NCI-H345 (cell line): ENCODE results near the gene SSTR5.

Experiments
- DNase-seq: peaks from one replicate; lab custom pipeline; 2025; lab: John Stamatoyannopoulos, UW

Gene SSTR5

DNA sequence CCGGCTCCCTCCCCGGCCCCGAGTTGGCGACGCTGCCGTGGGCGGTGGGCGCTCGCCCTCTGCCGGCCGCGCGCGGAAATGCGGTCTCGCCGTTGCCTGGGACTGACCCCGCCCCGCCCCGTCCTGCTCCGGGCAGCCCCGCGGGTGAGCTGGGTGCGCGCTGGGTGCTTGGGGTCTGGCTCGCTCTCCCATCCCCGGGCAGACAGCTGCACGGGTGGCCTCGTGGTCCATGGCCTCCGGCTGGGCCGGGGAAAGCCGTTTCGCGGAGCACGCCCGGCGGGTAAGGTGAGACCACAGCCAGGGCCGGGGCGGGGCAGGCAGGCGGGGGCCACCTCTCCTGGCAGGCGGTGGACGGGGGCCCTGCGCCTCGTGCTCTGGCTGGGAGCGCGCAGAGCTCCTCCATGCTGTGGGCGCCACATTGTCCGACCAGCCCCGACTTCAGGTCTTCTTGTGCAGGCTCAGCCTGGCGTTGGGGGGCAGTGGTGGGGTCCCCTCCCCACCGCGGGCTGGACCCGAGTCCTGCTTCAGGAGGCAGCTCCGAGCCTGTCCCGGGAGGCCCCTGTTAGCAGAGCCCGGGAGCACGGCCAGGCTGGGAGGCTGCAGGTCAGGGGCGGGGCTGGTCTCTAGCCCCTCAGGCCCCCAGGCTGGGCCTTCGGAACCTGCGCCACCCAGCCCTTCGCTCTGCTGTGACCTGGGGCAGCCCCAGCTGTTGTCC is 30.5 kb downstream of the SSTR5 start:
- DNase-seq: peak; percentile 47

DNA sequence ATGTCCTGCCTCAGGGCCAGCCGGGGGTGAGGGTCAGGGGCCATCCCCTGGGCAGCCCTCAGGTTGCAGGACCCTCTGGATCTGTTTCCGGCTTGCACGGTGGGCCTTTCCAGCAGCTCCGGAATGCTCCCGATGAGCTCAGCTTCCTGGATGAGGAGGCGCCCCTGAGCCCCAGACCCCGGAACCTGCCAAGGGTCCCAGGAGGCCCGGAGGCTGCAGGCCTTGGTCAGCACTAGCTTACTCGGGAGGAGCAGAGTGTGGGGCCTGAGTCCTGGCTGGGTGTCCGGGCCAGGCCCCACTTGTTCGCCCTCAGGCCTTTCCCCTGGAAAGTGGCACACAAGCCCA is 31.1 kb downstream of the SSTR5 start:
- DNase-seq: no peak

- peak; percentile 69 for DNase-seq
These were observed 33.5 kb downstream of the SSTR5 start for GRCh38 chr16:1105888-1106620.

DNA sequence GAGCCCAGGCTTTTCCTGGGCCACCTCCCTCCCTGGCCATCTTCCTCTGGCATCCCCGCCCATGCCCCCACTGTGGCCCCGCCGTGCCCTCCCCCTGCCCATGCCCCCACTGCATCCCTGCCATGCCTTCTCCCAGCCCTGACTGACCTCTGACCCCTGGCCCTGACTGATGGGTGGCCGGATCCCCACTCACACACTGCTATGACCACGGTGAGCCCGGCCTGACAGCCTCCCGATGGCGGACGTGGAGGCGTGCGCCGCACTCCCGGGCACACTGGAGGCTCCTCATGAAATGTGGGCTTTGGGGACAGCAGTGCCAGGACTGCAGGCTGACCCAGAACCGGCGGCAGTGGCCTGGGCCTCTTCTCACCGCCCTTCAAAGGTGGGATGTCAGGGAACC is 34.1 kb downstream of the SSTR5 start:
- no peak for DNase-seq

DNA sequence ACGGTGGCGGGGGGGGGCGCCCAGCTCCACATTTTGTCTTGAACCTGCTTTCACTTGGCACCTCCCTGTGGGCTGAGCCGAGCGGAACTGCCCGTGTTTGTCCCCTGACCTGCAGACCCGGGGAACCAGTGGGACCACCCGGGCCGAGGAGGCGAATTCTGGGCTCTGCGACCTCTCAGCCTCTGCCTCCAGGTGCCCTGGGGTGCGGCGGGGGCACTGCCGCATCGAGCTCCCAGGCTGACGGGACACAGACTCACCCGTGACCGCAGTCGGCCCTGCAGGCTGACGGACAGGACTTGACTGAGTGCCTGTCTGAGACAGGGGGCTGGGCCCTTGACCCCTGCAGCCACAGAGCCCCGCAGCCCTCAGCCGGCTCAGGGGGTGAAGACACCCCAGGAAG is 34.6 kb downstream of the SSTR5 start:
- DNase-seq: no peak

- no peak for DNase-seq
These were observed 35.2 kb downstream of the SSTR5 start for GRCh38 chr16:1107731-1108130.

DNA sequence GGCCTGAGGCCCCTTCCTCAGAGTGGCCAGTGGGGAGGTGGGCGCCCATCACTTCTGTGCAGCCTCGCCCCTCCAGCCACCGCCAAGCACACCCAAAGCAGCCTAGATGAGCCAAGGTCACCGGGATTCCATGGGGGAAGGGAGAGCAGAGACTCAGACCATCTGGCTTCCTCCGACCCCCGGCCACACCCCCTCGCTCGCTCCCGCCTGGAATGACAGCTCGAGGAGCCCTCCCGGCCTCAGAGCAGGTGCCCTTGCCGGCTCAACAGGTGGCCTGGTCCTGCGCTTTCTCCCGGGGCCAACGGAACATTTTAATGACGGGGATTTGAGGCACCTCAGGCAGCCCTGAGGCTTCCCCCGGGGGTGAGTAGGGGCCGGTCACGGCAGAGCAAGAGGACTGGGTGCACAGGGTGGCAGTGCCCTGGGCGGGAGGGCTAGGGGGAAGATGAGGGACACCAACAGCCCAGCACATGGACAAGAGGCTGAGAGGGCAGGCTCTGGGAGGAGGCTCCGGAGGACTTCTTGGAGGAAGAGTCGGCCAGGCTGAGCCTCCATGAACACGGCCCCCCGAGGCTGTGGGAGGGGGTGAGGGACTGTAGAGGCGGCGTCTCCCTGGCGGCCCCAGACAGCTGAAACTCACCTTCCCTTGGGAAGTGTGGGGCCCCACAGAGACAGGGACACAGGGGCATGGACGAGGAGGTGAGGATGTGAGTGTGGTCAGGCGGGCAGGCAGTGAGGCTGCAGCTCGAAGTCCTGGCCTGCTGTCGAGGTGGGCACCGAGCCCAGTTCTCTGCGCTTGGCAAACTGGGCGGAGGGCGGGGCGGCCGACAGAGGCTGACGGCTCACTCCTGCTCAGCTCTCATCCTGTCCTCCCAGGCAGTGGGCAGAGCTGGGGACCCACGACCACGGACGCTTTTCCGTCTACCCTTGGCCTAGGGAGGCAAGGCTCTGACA is 36.0 kb downstream of the SSTR5 start:
- peak; percentile 23 for DNase-seq

GRCh38 chr16:1109648-1110047 is 37.1 kb downstream of the SSTR5 start:
- no peak for DNase-seq

- DNase-seq: no peak
These were observed 40.1 kb downstream of the SSTR5 start for GRCh38 chr16:1112506-1113184.

GRCh38 chr16:1113489-1113888 is 40.9 kb downstream of the SSTR5 start:
- DNase-seq: no peak

- no peak for DNase-seq
These were observed 41.5 kb downstream of the SSTR5 start for GRCh38 chr16:1113889-1114526.

DNA sequence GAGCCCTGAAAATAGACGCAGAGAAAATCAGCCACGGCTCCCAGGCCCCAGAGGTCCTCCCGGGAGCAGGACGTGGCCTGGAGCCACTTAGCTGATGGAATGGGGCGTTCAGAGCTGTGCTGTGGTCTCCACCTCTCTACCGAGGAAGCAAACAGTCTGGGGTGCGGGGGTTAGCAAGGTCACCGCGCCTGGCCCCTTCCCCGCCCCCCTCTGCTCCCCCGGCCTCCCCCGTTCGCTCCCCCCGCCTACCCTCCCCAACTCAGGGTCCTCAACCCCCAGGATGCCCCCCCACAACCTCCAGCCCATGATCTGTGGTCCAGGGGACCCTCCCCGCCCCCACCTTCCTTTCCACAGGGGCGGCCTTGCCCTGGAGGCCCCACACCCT is 44.1 kb downstream of the SSTR5 start:
- DNase-seq: no peak

GRCh38 chr16:1117176-1117900 is 44.8 kb downstream of the SSTR5 start:
- DNase-seq: no peak

DNA sequence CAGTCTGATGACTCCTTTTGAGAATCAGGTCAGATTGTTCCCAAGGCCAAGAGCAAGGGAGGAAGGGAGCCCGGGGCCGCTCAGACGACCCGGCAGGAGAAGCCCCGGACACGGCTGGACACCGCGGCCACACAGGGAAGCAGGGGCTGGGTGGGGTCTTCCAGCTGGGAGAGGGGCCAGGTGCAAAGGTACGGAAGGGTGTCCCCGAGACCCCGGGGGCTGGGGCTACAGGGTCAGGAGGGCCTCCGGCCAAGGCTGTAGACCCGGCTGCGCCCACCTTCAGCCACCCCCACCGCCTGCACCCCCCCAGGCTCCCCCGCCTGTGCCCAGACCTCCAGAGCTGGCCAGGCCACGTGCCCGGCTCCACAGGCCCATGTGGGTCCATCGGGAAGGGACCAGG is 45.4 kb downstream of the SSTR5 start:
- DNase-seq: no peak

DNA sequence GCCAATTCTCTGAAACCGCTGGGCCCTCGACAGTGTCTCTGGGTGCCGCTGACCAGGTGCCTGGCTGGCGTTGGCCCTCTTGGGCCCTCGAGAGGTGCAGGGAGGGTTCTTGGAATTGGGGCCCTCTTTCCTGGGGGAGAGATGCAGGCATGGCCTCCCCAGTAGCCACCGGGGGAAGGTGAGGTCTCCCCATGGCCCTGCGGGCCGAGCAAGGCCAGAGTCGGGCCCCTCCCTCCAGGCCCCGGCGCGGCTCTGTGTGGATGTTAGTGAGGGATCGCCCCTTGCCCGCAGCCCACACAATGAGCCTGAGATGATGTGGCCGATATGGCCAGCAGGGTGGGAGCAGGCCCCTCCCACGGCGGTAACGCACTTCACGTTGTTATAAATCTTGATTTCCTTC is 46.6 kb downstream of the SSTR5 start:
- DNase-seq: no peak

DNA sequence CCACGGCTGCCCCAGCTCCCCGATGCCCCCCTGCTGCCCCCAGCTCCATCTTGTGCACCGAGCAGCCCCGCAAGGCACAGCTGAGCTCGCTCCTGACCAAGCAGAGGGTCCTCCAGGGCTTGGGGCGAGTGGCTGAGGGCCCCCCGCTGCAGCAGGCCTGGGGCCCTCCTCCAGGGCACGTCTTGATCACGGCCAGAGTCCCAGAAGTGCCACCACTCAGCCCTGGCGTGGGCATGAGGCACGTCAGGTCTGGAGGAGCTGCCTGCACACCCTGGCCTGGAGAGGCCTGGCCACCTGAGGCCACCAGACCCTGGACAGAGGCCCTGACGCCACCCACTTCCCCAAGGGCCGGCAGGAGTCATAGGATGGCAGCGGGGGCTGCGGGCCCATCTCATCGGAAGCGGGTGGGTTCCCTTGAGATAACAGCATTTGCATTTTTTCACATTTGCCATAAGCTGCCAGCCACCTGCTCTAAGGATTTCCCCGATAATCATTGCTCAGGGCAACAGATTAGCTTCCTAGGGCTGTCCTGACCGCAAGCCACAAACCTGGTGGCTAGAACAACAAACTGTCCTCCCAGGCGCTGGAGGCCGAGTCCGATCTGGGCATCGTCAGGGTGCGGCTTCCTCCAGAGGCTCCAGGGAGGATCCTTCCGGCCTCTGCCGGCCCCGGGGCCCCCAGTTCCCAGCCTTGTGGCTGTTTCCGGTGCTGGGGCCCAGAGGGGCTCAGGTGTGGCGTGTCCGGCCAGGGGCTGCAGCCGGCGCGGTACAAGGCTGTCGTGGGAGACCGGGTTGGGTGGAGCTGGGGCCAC is 47.4 kb downstream of the SSTR5 start:
- DNase-seq: no peak

GRCh38 chr16:1120577-1120941 is 48.0 kb downstream of the SSTR5 start:
- DNase-seq: no peak

- no peak for DNase-seq
These were observed 48.5 kb downstream of the SSTR5 start for GRCh38 chr16:1121009-1121408.

GRCh38 chr16:1121601-1122397 is 49.3 kb downstream of the SSTR5 start:
- no peak for DNase-seq
